GM19351 (cell line): ENCODE measurements around the gene MDC1.

Experiments used
- ATAC-seq: cut with Tn5 transposase; IDR thresholded peaks from one replicate; pipeline ENCODE4 v1.9.1; 2021; ENCODE audit warnings: mild to moderate bottlenecking, moderate library complexity; ENCODE audit not compliant: unreplicated experiment

The MDC1 gene

GRCh38 chr6:30747902-30748769 lies 31.1 kb upstream of the MDC1 start:
- ATAC-seq: no peak

GRCh38 chr6:30747300-30747687 lies 30.2 kb upstream of the MDC1 start:
- no peak for ATAC-seq

- no peak for ATAC-seq
Observed at GRCh38 chr6:30744054-30744805, 27.1 kb upstream of the MDC1 start, which contains the start of gene IER3. Gene IER3 (minus strand): TSS chr6:30744547. CDS start chr6:30744518, 29 bp downstream.

GRCh38 chr6:30743099-30744053 lies 26.3 kb upstream of the MDC1 start:
- ATAC-seq: no peak

DNA sequence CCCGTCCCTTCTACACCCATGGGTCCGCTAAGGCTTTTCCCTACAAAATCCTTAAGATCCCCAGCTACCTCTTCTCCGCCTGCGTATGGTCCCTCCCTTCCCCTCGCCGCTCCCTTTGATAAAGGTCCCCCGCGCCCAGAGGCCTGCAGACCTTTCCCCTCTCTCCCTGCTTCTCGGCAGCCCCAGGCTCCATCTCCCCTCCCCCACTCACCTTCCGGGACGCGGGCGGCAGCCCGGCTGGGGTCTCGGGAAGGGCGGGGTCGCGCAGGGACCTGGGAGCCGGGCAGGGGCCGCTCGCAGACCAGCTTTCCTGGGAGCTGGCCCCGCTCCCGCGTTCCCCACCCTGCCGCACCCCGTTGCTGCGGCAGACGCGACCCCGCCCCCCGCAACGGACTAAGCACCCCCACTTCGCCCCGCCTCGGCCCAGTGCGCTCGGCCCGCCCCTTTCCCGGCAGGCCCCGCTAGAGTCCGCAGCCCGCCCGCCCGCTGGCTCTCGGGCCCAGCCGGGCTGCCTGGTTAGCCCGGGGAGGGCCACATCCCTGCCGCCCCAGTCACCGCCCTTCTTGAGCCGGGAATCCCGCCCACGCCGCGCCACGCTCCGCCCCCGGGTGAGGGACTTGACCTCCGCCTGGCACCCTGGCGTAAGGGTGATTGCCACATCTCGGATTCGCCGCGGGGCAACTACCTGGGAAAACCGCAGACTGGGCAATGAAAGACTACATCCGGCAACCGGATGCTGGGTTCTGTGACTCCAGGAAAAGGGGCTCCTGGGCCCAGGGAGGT lies 25.4 kb upstream of the MDC1 start, which contains the start of gene FLOT1:
TSS of gene FLOT1 (minus strand) at position 372 of the 783 bp plus-strand sequence. CDS start 498 bp downstream, outside the sequence.
- ATAC-seq: peak; percentile 77

- no peak for ATAC-seq
Observed at GRCh38 chr6:30741789-30742315, 24.8 kb upstream of the MDC1 start.

DNA sequence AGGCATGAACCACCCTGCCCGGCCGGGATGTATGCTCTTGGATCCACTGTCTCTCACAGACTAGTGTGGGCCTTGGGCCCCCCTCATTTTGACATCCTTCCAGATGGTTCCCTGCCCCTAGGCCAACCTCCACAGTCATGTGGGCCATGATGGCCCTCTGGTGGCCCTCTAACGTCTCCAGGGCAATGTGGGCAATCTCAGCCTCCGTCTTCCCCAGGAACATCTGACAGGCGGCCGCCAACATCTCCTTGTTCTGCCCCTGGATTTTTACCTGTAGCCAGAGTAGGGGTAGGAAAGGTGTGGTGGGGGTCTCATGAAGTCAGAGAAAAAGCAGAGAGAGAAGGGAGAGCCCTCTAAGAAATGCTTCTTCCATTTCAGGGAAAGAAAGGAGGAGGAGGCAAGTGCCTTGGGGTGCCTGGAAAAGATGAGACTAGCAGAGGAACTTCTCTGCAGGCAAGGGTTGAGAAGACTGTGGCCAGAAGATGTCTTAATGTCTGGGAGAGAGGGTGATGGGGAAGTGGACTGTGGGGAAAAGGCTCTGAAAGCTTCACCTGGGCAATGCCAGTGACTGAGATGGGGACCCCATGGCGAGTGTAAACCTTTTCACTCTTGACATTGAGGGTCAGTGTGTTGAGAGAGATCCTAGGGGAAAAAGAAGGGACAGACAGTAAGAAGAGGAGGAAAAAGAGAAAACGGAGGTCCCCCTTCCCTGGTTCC lies 24.1 kb upstream of the MDC1 start:
- no peak for ATAC-seq

GRCh38 chr6:30740540-30740870 lies 23.4 kb upstream of the MDC1 start:
- ATAC-seq: no peak

GRCh38 chr6:30738532-30738931 lies 21.5 kb upstream of the MDC1 start:
- ATAC-seq: no peak

GRCh38 chr6:30735668-30736314 lies 18.7 kb upstream of the MDC1 start:
- no peak for ATAC-seq

DNA sequence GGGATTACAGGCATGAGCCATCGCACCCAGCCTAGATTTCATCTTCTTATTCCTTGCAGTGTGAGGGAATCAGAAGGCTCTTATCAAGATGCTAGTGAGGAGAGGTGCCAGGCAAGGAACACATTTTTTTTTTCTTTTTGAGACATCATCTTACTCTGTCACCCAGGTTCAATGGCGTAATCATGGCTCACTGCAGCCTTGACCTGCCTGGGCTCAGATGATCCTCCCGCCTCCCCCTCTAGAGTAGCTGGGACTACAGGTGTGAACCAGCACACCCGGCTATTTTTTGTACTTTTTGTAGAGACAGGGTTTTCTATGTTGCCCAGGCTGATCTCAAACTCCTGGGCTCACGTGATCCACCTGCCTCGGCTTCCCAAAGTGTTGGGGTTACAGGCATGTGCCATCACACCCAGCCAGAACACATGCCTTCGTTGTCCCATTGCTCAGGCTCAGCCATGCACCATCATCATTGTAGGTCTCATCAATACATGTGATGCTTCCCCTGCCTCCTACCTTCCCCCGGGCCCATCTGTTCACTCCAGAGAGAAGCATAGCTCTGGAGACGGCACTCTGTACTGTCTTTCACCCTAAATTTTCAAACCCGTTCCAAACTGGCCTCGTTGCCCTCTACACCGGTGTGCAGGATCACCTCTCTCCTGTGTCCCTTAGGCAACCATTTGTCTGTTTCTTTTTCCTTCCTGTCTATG lies 15.3 kb upstream of the MDC1 start:
- ATAC-seq: no peak

DNA sequence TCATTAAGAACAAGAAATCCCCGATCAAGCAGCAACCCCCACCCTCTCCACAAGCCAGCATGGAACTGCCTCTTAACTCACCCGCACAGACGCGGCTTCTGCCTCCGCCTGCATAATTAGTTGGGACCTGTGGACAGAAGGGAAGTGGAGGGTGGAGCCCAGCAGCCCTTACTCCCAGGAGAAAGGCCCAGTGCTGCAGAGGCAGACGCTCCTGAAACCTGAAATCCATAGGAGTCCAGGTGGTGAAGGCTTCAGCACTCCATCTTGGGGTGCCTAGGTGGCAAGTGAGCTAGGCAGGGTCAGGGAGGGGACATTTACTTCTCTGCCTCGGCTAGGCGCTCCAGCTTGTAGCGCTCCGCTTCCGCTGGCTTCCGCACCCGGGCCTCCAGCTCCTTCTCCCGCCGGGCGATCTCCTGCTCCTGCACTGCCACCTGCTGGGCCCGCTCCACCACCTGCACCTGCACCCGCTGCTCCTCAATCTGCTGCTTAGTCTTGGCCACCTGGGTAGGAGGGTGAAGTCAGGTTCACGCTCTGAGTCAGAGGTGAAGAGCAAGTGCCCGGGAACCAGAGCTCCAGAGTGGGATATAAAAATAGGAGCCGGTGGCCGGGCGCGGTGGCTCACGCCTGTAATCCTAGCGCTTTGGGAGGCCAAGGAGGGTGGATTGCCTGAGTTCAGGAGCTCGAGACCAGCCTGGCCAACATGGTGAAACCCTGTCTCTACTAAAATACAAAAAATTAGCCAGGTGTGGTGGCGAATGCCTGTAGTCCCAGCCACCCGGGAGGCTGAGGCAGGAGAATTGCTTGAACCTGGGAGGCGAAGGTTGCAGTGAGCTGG lies 13.7 kb upstream of the MDC1 start:
- ATAC-seq: peak; percentile 58

DNA sequence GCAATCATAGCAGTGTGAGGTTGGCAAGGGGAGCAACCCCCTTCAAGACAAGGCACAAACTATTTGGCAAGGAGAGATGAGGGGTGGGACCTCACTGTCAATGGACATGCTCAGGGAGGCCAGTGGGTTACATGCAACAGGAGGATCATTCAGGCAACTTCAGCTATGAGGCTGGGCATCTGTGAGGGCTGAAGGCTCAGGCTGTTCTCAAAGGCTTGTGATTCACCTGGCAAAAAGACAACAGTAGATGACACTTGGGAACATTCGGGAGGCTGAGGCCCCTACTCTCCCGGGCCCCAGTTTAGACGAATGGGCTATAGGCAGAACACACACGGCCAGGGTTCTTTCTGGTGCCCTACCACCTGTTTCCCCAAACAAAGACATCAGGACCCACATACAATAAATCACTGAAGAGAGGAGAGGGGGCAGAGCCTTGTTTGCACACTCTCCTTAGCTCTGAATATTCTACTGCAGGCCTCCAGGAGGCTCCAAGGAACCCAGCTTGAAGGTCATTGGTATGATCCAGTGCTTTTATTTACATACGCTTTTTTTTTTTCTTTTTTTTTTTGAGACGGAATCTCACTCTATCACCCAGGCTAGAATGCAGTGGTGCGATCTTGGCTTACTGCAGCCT lies 11.0 kb upstream of the MDC1 start:
- no peak for ATAC-seq

DNA sequence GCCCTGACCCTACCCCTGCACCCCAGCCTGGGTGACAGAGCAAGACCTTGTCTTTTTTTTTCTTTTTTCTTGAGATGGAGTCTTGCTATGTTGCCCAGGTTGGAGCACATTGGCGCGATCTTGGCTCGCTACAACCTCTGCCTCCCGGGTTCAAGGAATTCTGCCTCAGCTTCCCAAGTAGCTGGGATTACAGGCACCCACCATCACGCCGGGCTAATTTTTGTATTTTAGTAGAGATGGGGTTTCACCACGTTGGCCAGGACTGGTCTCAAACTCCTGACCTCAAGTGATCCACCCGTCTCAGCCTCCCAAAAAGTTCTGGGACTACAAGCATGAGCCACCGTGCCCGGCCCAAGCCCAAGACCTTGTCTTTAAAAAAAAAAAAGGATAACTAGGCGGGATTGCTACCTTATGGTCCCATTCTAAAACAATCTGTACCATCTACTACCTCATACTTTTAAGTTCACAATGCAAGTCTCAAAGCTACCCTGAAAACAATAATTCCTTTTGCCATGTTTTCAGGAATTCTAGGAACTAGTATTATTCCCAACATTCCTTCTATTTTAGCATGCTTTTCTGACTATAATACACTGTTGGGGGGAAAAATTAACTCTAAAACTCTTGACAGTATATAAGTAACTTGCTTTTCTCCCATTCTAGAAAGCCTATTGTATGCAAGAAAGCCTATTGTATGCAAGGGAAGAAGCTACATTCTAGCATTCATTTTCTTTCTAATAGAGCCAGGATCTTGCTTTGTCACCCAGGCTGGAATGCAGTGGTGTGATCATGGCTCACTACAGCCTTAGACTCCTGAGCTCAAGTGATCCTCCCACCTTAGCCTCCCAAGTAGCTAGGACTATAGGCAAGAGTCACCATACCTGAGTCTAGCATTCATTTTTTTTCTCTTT lies 9.7 kb upstream of the MDC1 start:
- no peak for ATAC-seq

- no peak for ATAC-seq
Observed at GRCh38 chr6:30725713-30726505, 8.8 kb upstream of the MDC1 start.
